Mucosa of descending colon (tissue), 3 donors: ENCODE measurements around the gene CEP170. TPM values are rescaled to one million over a fixed set of nuclear protein-coding genes. Genes with fewer than 3 reads are reported as not detected.
A peak's percentile ranks its signal among the peaks of the same experiment; 100 is the strongest.

ENCODE experiments used
- ATAC-seq: fragments of 200-7000 bp; cut with Tn5 transposase; one replicate; pipeline ENCODE4 v1.9.1; 2020; ENCODE audit warnings: mild to moderate bottlenecking, moderate library complexity
- DNase-seq, 3 donors: peaks; one replicate each; pipeline ENCODE4 v3.0.0-alpha.2; 2020
- H3K36me3 ChIP-seq: fragments of 200-600 bp; one replicate; pipeline ENCODE4 v1.8.0; 2021; ENCODE audit warnings: low read depth, mild to moderate bottlenecking
- H3K4me1 ChIP-seq: fragments of 200-600 bp; one replicate; pipeline ENCODE4 v1.8.0; 2021; ENCODE audit warnings: low read depth, mild to moderate bottlenecking
- H3K4me3 ChIP-seq: fragments of 200-600 bp; one replicate; pipeline ENCODE4 v1.8.0; 2021; ENCODE audit warnings: mild to moderate bottlenecking
- H3K9me3 ChIP-seq: fragments of 200-600 bp; one replicate; pipeline ENCODE4 v1.8.0; 2021; ENCODE audit warnings: mild to moderate bottlenecking
- CTCF ChIP-seq: fragments of 200-600 bp; IDR thresholded peaks from one replicate; pipeline ENCODE4 v1.8.0; 2022; ENCODE audit warnings: antibody characterized with exemption, mild to moderate bottlenecking
- intact Hi-C, 2 donors: fragments of 100-400 bp; cut with DNase I in 1 of 2; cut with micrococcal nuclease in 1 of 2; formaldehyde crosslinking; loops; one replicate each; pipeline versions ENCODE4 v1.11.0 to v1.11.1; 2022; cut with DNase I, micrococcal nuclease
- long read RNA-seq, 2 donors: library from polyadenylated mRNA; unstranded; transcript quantifications; one replicate each; pipeline ENCODE4 v2.0.0, GENCODE V29; 2019 to 2021
- total RNA-seq, 3 donors: library from RNA; stranded (reverse); fragmentation: NEBNext Ultra II Directional in 2 of 3; extraction: Animal tissue kit (Norgen Biotek cat#: 25700) in 2 of 3; gene quantifications; one replicate each; pipeline versions ENCODE4 v1.2.1 to v1.2.4, GENCODE V29; 2021 to 2023
- donor health status: DM: no; HTN: no; CAD: no; lungs with moderate emphysema.
- donor health status: DM: no; HTN: no; CAD: no.
- donor health status: DM: no; HTN: yes; CAD: no.

Gene CEP170
- 10 to 100 TPM in 2 of 3 donors, 1 to 10 TPM in 1; 6.2 to 43.8 (median 14.4) TPM for total RNA-seq
- long read RNA-seq, donor 1, partial matches to known transcripts = 4 of 13 reads
- long read RNA-seq, donor 1, other reads (novel, unspliced or antisense) = 8 of 13 reads
- long read RNA-seq, donor 2, partial matches to known transcripts = 2 of 2 reads
- long read RNA-seq, donor 2, other reads (novel, unspliced or antisense) = 0 of 2 reads

DNA sequence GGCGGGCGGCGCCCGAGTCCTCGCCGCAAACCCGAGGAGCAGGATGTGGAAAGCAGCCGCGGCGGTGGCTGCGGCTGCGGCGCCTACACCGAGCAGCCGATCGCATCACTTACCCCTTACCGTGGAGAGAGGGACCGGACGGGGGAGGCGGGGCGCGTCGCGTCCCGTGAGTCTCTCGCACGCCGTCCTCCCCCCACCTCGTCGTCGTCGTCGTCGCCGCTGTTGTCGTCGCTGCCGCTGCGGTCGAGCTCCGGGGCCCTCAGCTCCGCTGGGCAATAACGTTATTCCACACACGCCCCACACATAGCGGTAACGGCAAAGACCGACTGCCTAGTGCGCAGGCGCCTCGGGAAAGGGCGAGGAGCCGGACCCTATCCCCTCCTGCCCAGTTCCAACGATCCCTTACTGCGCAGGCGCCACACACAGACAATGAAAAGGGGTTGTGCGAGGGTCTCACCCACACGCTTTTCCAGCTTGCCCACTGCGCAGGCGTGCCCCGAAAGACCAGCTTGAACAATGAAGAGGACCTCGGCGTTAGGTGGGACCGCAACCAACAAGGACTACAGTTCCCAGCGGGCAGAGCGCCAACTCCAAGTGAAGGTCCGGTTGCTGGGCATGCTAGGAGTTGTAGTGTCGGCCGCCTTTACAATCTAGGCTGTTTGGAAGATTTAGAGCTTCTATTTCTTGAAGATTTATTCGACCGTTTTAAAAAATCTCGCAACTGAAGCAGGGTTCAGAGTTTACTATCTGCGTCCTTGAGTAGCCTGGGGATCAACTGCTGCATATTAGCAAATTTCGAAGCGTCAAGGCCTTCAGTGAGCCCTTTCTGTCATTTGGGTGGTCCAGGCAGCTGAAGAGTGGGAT, at the start of gene CEP170:
Gene CEP170, minus strand, starts transcription at position 355 of the 864 bp plus-strand sequence. CDS start 30,001 bp downstream, outside the sequence.
- Histone ChIP-seq H3K4me3 (peak within 1 kb of the TSS; percentile 63), H3K4me1 (peaks cover 10% of the 10 kb centered on the region), H3K9me3 (no peaks in the 10 kb centered on the region), H3K36me3 (peaks cover 5% of the 10 kb centered on the region)
- DNase-seq (peak; percentile 91 to 95 (median 92)), ATAC-seq (peak; percentile 74)
- intact Hi-C loops = no loop called here
- no peak for TF ChIP-seq CTCF

DNA sequence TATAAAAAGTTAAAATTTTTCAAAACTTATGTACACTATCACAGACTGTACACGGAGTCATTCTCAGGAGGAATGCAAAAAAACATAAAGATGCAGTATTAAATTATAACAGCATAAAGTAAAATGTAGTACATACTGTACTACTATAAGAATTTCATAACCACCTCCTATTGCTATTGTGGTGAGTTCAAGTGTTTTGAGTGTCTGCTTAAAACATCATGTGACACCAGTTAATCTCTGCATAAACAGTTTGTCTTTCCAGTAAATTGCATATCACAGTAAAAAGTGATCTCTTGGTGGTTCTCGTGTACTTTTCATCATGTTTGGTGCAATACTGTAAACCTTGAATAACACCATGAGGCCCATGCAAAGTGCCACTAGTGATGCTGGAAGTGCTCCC, 46.0 kb upstream of the CEP170 start:
- intact Hi-C loops = no loop called here
- DNase-seq = no peak
- no peak for TF ChIP-seq CTCF
- H3K4me3 ChIP-seq = no peak overlapping the region
- no peak for ATAC-seq
- no peaks in the 10 kb centered on the region for H3K36me3 ChIP-seq
- no peaks in the 10 kb centered on the region for H3K4me1 ChIP-seq
- H3K9me3 ChIP-seq = no peaks in the 10 kb centered on the region

- DNase-seq (no peak), ATAC-seq (no peak)
- no peak for TF ChIP-seq CTCF
- Histone ChIP-seq H3K4me1 (no peaks in the 10 kb centered on the region), H3K36me3 (no peaks in the 10 kb centered on the region), H3K9me3 (no peaks in the 10 kb centered on the region), H3K4me3 (no peak overlapping the region)
- intact Hi-C loops = no loop called here
Observed at GRCh38 chr1:243299069-243299468, 44.0 kb upstream of the CEP170 start.

GRCh38 chr1:243294723-243295121, 39.6 kb upstream of the CEP170 start:
- Histone ChIP-seq H3K4me3 (no peak overlapping the region), H3K36me3 (no peaks in the 10 kb centered on the region), H3K4me1 (no peaks in the 10 kb centered on the region), H3K9me3 (no peaks in the 10 kb centered on the region)
- ATAC-seq (no peak), DNase-seq (no peak)
- intact Hi-C loops = no loop called here
- no peak for TF ChIP-seq CTCF

DNA sequence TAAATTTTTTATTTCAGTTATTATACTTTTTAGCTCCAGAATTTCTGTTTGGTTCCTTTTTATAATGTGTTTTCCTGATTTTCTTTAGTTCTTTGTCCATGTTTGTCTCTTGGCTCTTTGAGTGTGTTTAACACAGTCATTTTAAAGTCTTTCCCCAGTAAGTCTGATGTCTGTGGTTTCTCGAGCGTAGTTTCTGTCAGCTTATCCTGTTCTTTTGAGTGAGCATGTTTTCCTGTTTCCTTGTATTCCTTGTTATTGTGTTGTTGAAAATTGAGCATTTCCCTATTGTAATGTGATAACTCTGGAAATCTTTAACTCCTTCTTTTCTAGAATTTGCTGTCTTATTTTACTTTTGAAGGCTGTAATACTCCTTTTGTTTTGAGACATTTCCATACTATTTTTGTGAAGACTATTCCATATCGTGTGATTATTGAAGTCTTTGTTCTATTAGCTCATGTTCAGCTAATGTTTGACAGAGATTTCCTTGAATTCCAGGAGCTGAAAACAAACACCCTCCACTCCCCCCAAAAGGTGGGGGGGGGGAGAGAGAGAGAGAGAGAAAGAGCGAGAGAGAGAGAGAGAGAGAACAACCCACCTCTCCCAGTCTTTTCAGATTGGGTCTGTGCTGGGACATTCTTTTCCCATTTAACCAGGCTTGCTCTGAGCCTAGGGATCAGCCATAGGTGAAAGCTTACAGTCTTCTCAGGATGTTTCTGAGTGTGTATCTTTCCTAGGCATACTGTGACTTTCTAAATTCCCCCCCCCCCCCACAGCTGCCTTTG, 39.1 kb upstream of the CEP170 start:
- DNase-seq = no peak

More for the DNA sequence above, 39.1 kb upstream of the CEP170 start:
- H3K4me3 ChIP-seq = no peak overlapping the region
- no peaks in the 10 kb centered on the region for H3K4me1 ChIP-seq
- intact Hi-C loops = no loop called here
- no peak for ATAC-seq
- H3K36me3 ChIP-seq = no peaks in the 10 kb centered on the region
- no peaks in the 10 kb centered on the region for H3K9me3 ChIP-seq
- TF ChIP-seq CTCF = no peak
